GM18507 (cell line): Measurements from ENCODE around the gene ITGB3.

ENCODE experiments used
- DNase-seq: peaks from one replicate; pipeline ENCODE4 v3.0.0; 2011; ENCODE audit warnings: low read depth; ENCODE audit not compliant: insufficient read length; ENCODE audit errors: extremely low spot score
- FAIRE-seq: peaks from 2 replicates; lab custom pipeline; 2011; peaks lifted over from hg19 to GRCh38; lab: Jason Lieb, UNC

Gene ITGB3

GRCh38 chr17:47316311-47316710 is 62.7 kb downstream of the ITGB3 start:
- no peak for FAIRE-seq
- DNase-seq: no peak

- DNase-seq (no peak), FAIRE-seq (no peak)
Observed at GRCh38 chr17:47317119-47317518, 63.5 kb downstream of the ITGB3 start.

GRCh38 chr17:47318197-47318918 is 64.7 kb downstream of the ITGB3 start:
- DNase-seq: no peak
- FAIRE-seq: no peak

- DNase-seq (no peak), FAIRE-seq (no peak)
Observed at GRCh38 chr17:47320879-47321502, 67.4 kb downstream of the ITGB3 start.

- FAIRE-seq (peak; percentile 86), DNase-seq (peak; percentile 65)
Observed at GRCh38 chr17:47323382-47324223, 70.0 kb downstream of the ITGB3 start, which contains the start of gene EFCAB13. Gene EFCAB13 (plus strand): TSS chr17:47323955. CDS start chr17:47328354, 4,399 bp downstream.

- peak; percentile 85 for FAIRE-seq
- DNase-seq: no peak
Observed at GRCh38 chr17:47324224-47325020, 70.8 kb downstream of the ITGB3 start.

- DNase-seq: no peak
Observed at GRCh38 chr17:47325176-47325575, 71.5 kb downstream of the ITGB3 start.

GRCh38 chr17:47330548-47330947 is 76.9 kb downstream of the ITGB3 start:
- DNase-seq (no peak), FAIRE-seq (no peak)

More at GRCh38 chr17:47325176-47325575, 71.5 kb downstream of the ITGB3 start:
- FAIRE-seq: no peak

GRCh38 chr17:47332287-47332686 is 78.7 kb downstream of the ITGB3 start:
- no peak for FAIRE-seq

GRCh38 chr17:47335101-47335936 is 81.7 kb downstream of the ITGB3 start:
- FAIRE-seq: no peak

More at GRCh38 chr17:47332287-47332686, 78.7 kb downstream of the ITGB3 start:
- no peak for DNase-seq

GRCh38 chr17:47338026-47338425 is 84.4 kb downstream of the ITGB3 start:
- FAIRE-seq (no peak), DNase-seq (no peak)

More at GRCh38 chr17:47335101-47335936, 81.7 kb downstream of the ITGB3 start:
- no peak for DNase-seq

GRCh38 chr17:47352848-47353247 is 99.2 kb downstream of the ITGB3 start:
- FAIRE-seq: no peak
- no peak for DNase-seq

GRCh38 chr17:47358652-47359051 is 105.0 kb downstream of the ITGB3 start:
- FAIRE-seq (no peak), DNase-seq (no peak)
